ENCODE results near the gene SLC16A8.

The SLC16A8 gene

GRCh38 chr22:38111925-38112355 lies 28.0 kb upstream of the SLC16A8 start:
- no peak for DNase-seq

GRCh38 chr22:38110863-38111852 lies 27.2 kb upstream of the SLC16A8 start:
- no peak for DNase-seq

- no peak for DNase-seq
Measured at GRCh38 chr22:38110008-38110862, 26.3 kb upstream of the SLC16A8 start, which contains the start of gene BAIAP2L2. Gene BAIAP2L2 (minus strand): TSS chr22:38110684. CDS start chr22:38110525, 159 bp downstream.

- DNase-seq, result no peak
Measured at GRCh38 chr22:38109371-38110001, 25.5 kb upstream of the SLC16A8 start.

GRCh38 chr22:38108561-38109319 lies 24.8 kb upstream of the SLC16A8 start:
- DNase-seq, result no peak

GRCh38 chr22:38107692-38108515 lies 23.9 kb upstream of the SLC16A8 start:
- no peak for DNase-seq

- DNase-seq, result no peak
Measured at GRCh38 chr22:38106814-38107578, 23.0 kb upstream of the SLC16A8 start.

GRCh38 chr22:38104084-38104483 lies 20.1 kb upstream of the SLC16A8 start:
- DNase-seq, result no peak

GRCh38 chr22:38103641-38104040 lies 19.7 kb upstream of the SLC16A8 start:
- no peak for DNase-seq

- DNase-seq, result no peak
Measured at GRCh38 chr22:38098410-38099249, 14.6 kb upstream of the SLC16A8 start.

- no peak for DNase-seq
Measured at GRCh38 chr22:38097557-38098409, 13.8 kb upstream of the SLC16A8 start.

GRCh38 chr22:38097058-38097457 lies 13.1 kb upstream of the SLC16A8 start:
- DNase-seq, result no peak

GRCh38 chr22:38089474-38089851 lies 5.5 kb upstream of the SLC16A8 start:
- DNase-seq, result no peak

GRCh38 chr22:38088629-38089473 lies 4.9 kb upstream of the SLC16A8 start:
- DNase-seq, result no peak

- no peak for DNase-seq
Measured at GRCh38 chr22:38087855-38088254, 3.9 kb upstream of the SLC16A8 start.

GRCh38 chr22:38086942-38087341 lies 3.0 kb upstream of the SLC16A8 start:
- DNase-seq, result no peak

GRCh38 chr22:38086001-38086845 lies 2.2 kb upstream of the SLC16A8 start:
- no peak for DNase-seq
